ENCODE measurements around the gene CDC14A.

CDC14A gene

GRCh38 chr1:100445565-100445964 lies 93.3 kb downstream of the CDC14A start:
- Histone ChIP-seq H3K27ac (ENCODE audit: low read depth, low read length) (no peak overlapping the region), H3K79me2 (ENCODE audit: control insufficient read depth, low read length) (no peaks in the 10 kb centered on the region), H3K9me3 (ENCODE audit: control insufficient read depth, insufficient read depth, low read length) (no peaks in the 10 kb centered on the region), H3K4me3 (ENCODE audit: low read length) (no peak overlapping the region), H4K20me1 (ENCODE audit: control insufficient read depth, insufficient read depth, low read depth, low read length) (no peaks in the 10 kb centered on the region), H3K4me1 (ENCODE audit: control insufficient read depth, low read length) (peaks cover 10% of the 10 kb centered on the region), H3K9me2 (replicated peaks; ENCODE audit: control insufficient read depth, low read length) (no peaks in the 10 kb centered on the region), H3K4me2 (ENCODE audit: low read length) (no peak overlapping the region), H3K36me3 (ENCODE audit: control insufficient read depth, low read length) (no peaks in the 10 kb centered on the region), H3F3A (ENCODE audit: control insufficient read depth, insufficient read depth) (no peaks in the 10 kb centered on the region), H3K27me3 (ENCODE audit: control insufficient read depth, low read length) (no peaks in the 10 kb centered on the region)
- TF ChIP-seq CTCF (IDR thresholded peaks at IDR 0.05; ENCODE audit: low read depth, low read length, poor library complexity, severe bottlenecking) (no peak), EZH2phosphoT487 (IDR thresholded peaks at IDR 0.05; ENCODE audit: borderline replicate concordance, low read length) (no peak)

DNA sequence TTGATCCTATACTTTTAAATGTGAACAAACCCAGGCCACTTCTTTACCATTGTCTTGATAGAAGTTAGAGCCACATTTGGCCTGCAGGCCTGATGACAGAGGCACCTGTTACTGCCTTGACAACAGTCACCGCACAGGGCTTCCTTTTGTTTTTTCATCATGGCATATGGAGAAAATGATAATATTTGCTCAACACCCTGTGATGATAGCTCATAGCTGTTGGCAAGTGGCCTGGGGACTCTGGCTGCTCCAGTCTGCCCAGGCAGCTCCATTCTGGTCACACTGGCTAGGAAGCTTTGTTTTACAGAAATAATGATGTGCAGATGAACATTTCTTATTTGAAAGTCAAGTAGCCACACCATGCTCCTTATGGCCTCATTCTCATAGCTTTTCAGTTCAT lies 96.1 kb downstream of the CDC14A start:
- no peak overlapping the region for H3K27ac ChIP-seq (ENCODE audit: low read depth, low read length)
- no peaks in the 10 kb centered on the region for H3K36me3 ChIP-seq (ENCODE audit: control insufficient read depth, low read length)
- no peaks in the 10 kb centered on the region for H4K20me1 ChIP-seq (ENCODE audit: control insufficient read depth, insufficient read depth, low read depth, low read length)
- H3K9me3 ChIP-seq (ENCODE audit: control insufficient read depth, insufficient read depth, low read length): no peaks in the 10 kb centered on the region
- H3K4me1 ChIP-seq (ENCODE audit: control insufficient read depth, low read length): peaks cover 10% of the 10 kb centered on the region
- H3K27me3 ChIP-seq (ENCODE audit: control insufficient read depth, low read length): no peaks in the 10 kb centered on the region
- H3K4me2 ChIP-seq (ENCODE audit: low read length): no peak overlapping the region
- no peak overlapping the region for H3K4me3 ChIP-seq (ENCODE audit: low read length)
- H3F3A ChIP-seq (ENCODE audit: control insufficient read depth, insufficient read depth): no peaks in the 10 kb centered on the region
- no peaks in the 10 kb centered on the region for H3K9me2 ChIP-seq (replicated peaks; ENCODE audit: control insufficient read depth, low read length)
- no peaks in the 10 kb centered on the region for H3K79me2 ChIP-seq (ENCODE audit: control insufficient read depth, low read length)
- no peak for TF ChIP-seq CTCF (IDR thresholded peaks at IDR 0.05; ENCODE audit: low read depth, low read length, poor library complexity, severe bottlenecking)
- no peak for TF ChIP-seq EZH2phosphoT487 (IDR thresholded peaks at IDR 0.05; ENCODE audit: borderline replicate concordance, low read length)

GRCh38 chr1:100449477-100449876 lies 97.2 kb downstream of the CDC14A start:
- H3K9me3 ChIP-seq (ENCODE audit: control insufficient read depth, insufficient read depth, low read length): no peaks in the 10 kb centered on the region
- H3K79me2 ChIP-seq (ENCODE audit: control insufficient read depth, low read length): no peaks in the 10 kb centered on the region
- TF ChIP-seq CTCF (IDR thresholded peaks at IDR 0.05; ENCODE audit: low read depth, low read length, poor library complexity, severe bottlenecking) (no peak), EZH2phosphoT487 (IDR thresholded peaks at IDR 0.05; ENCODE audit: borderline replicate concordance, low read length) (no peak)
- peaks cover under 1% of the 10 kb centered on the region for H3K4me1 ChIP-seq (ENCODE audit: control insufficient read depth, low read length)
- no peaks in the 10 kb centered on the region for H3K9me2 ChIP-seq (replicated peaks; ENCODE audit: control insufficient read depth, low read length)
- H3F3A ChIP-seq (ENCODE audit: control insufficient read depth, insufficient read depth): no peaks in the 10 kb centered on the region
- H3K4me2 ChIP-seq (ENCODE audit: low read length): no peak overlapping the region
- H3K4me3 ChIP-seq (ENCODE audit: low read length): no peak overlapping the region
- H4K20me1 ChIP-seq (ENCODE audit: control insufficient read depth, insufficient read depth, low read depth, low read length): no peaks in the 10 kb centered on the region
- no peaks in the 10 kb centered on the region for H3K36me3 ChIP-seq (ENCODE audit: control insufficient read depth, low read length)
- no peak overlapping the region for H3K27ac ChIP-seq (ENCODE audit: low read depth, low read length)
- no peaks in the 10 kb centered on the region for H3K27me3 ChIP-seq (ENCODE audit: control insufficient read depth, low read length)

- no peaks in the 10 kb centered on the region for H3K36me3 ChIP-seq (ENCODE audit: control insufficient read depth, low read length)
- no peaks in the 10 kb centered on the region for H3K79me2 ChIP-seq (ENCODE audit: control insufficient read depth, low read length)
- no peaks in the 10 kb centered on the region for H4K20me1 ChIP-seq (ENCODE audit: control insufficient read depth, insufficient read depth, low read depth, low read length)
- no peak overlapping the region for H3K27ac ChIP-seq (ENCODE audit: low read depth, low read length)
- no peak overlapping the region for H3K4me2 ChIP-seq (ENCODE audit: low read length)
- H3F3A ChIP-seq (ENCODE audit: control insufficient read depth, insufficient read depth): peaks cover 2% of the 10 kb centered on the region; the same call in 1 of the 2 replicates
- H3K4me3 ChIP-seq (ENCODE audit: low read length): no peak overlapping the region
- H3K9me2 ChIP-seq (replicated peaks; ENCODE audit: control insufficient read depth, low read length): no peaks in the 10 kb centered on the region
- H3K4me1 ChIP-seq (ENCODE audit: control insufficient read depth, low read length): no peaks in the 10 kb centered on the region
- TF ChIP-seq EZH2phosphoT487 (IDR thresholded peaks at IDR 0.05; ENCODE audit: borderline replicate concordance, low read length) (no peak), CTCF (IDR thresholded peaks at IDR 0.05; ENCODE audit: low read depth, low read length, poor library complexity, severe bottlenecking) (no peak)
- no peaks in the 10 kb centered on the region for H3K9me3 ChIP-seq (ENCODE audit: control insufficient read depth, insufficient read depth, low read length)
- H3K27me3 ChIP-seq (ENCODE audit: control insufficient read depth, low read length): no peaks in the 10 kb centered on the region
These were observed 100.3 kb downstream of the CDC14A start for GRCh38 chr1:100452641-100453040.

All from DOHH2 (cell line).